Kidney glomerular epithelial cell (primary cell): Measurements from ENCODE around the gene PKIG.

Experiments
- DNase-seq: peaks from one replicate; lab custom pipeline; 2025; lab: John Stamatoyannopoulos, UW

The PKIG gene

GRCh38 chr20:44596876-44597275 lies 14.5 kb downstream of the PKIG start:
- no peak for DNase-seq

GRCh38 chr20:44597516-44597915 lies 15.1 kb downstream of the PKIG start:
- DNase-seq: no peak

DNA sequence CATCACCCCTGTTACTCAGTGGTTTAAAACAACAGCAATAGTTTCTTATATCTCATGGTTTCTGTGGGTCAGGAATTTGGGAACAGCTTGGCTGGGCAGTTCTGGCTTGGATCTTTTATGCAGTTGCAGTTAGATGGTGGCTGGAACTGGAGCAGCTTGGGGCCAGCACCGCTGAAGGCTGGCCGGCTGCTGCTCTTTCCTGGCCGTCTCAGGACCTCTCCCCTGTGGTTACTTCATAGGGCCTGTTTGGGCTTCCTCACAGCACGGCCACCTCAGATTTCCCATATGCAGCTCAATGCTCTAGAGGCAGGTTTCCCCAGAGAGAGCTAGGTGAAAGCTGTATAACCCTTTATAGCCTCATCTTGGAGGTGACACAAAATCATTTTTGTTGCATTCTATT lies 15.6 kb downstream of the PKIG start:
- DNase-seq: no peak

DNA sequence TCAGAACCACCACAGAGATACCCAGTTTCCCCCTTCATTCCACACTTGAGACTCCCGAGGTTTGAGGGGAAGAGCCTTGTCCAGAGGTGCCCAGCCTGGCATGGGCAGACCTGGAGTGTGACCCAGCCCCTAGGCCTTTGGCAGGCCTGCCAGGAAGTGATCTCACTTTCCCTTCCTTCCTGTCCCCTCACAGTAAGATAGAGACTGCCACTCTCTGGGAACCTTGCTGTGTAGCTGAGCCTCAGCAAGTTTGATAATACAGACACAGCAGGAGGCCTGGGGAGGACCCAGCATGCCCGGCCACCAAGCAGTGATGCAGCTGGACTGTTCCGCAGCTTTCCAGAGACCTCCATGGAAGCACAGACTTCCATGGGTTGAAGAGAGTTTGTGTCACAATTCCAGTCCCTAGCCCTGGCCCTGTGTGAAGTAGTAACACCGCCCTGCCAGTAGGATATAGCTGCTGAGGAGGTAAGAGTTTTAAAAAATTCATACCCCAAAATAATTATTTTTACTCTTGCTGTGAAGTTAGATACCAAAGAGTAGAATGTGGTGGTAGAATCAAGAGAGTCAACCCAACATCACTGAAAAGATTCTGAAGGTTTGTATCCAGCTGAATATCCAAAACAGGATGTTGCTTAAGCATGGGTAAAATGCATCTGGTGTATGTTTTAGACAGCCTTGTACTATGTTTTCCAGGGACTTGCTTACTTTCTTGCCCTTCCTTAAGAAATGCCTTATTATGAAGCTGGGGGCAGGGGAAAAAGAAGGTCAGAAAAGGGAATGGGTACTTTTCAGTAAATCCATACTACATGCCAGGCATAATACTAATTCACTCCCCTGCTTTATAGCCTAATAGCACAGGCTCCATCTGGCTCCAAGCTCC lies 16.3 kb downstream of the PKIG start:
- DNase-seq: no peak

DNA sequence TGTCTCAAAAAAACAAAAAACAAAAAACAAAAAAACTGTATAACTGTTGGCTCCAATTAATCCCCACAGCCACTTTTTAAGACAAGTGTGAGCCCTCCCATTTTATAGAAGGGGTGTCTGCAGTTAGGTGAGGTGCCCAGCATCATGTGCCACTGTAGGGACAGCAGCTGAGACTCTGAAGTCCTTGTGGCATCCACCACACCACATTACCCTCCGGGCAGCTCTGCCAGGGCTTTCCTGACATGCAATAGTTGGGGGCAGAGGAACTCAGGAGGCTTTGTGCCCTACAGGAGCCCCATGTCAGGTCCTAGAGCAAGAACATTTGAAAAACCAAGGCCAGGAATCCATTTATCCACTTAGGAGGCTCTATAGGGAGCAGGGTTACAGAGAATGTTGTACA lies 17.3 kb downstream of the PKIG start:
- DNase-seq: no peak

DNA sequence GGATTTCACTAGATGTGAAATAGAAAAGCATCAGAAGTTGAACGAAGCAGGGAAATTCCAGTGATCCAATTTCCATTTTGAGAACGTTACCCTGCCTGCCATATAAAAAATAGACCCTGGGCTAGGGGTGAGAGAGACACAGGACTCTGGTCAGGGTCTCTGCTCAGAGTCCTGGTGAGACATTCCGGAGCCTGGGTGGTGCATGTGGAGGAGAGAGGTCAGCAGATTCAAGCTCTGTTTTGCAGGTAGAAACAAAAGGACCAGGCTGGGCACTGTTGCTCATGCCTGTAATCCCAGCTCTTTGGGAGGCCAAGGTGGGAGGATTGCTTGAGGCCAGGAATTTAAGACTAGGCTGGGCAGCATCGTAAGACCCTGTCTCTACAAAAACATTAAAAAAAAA lies 17.9 kb downstream of the PKIG start:
- no peak for DNase-seq

GRCh38 chr20:44600758-44601201 lies 18.4 kb downstream of the PKIG start:
- no peak for DNase-seq

GRCh38 chr20:44601236-44601671 lies 18.9 kb downstream of the PKIG start:
- no peak for DNase-seq

DNA sequence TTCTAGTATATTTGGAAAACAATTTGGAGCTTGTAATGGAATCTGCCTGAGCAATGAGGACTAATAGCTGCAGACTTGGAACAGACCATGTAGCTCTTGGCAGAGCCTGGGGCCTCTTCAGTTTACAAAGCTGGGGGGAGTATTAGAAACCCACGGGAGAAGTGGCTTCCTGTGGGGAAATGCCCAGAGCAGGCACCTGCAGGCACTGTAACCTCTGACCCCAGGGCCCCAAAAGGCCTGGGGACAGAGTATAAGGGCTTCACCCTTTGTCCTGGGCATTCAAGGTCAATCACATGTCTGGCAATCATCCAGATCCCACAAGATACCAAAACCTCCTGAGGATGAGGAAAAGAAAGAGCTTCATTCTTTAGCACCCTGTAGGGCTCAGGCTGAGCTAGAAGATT lies 19.4 kb downstream of the PKIG start:
- no peak for DNase-seq

DNA sequence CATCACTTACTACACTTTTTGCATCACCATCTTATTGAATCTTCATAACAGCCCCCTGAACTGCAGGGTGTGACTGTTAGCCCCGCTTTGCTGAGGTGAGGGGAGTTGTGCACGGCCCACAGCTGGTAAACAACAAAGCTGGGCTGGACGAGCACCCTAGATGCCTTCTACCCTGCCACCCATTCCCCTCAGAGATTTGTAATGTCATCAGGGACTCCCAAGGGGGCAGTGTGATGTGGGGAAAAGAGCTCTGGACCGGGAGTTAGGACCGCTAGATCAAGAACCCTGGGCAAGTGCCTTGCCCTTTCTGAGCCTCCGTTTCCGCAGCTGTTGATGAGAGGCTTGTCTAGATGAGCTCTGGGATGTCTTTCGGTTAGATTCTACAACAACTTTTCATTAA lies 20.9 kb downstream of the PKIG start:
- no peak for DNase-seq

DNA sequence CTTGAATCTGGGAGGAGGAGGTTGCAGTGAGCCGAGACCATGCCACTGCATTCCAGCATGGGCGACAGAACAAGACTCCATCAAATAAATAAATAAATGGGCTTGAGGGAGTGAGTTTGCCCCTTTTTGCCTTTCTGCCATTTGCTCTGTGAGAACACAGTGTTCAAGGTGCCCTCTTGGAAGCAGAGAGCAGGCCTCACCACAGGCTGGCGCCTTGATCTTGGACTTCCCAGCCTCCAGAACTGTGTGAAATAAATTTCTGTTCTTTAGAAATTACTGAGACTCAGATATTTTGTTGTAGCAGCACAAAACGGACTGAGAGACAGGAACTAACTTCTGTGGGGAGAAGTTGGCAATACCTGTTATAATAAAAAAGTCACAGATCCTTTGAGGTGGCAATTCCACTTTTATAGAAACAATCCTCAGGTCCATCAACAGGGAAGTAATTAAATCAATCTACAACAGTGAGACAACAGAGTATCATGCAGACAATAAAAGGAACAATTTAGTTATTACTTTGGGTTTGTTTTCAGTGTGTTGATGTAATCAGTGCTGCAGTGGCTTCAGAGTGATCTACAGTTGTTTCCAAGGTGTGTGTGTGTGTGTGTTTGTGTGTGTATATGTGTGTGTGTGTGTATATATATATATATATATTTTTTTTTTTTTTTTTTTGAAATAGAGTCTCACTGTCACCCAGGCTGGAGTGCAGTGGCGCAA lies 24.5 kb downstream of the PKIG start:
- DNase-seq: no peak

DNA sequence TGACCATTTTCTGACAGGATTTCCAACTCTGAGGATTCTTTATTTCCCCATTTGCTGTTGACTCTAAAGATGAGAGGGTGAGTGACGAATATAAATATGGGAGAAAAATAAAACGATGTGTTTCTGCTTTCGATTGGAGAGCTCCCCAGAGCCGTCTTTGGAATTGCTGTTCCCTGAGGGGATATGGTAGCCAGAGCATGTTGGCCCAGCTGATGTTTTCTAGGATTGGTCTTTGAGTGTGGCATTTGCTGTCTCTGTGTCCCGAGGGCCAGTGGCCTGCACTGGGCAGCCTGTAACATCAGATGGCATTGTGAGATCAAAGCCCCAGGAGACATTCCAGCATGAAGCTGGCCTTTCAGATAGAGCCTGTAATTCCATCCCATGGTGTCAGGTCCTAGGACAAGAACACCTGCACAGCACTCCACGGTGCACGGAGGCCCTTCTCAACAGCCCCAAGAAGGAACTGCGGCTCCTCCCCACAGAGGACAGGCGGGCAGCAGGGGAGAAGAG lies 26.7 kb downstream of the PKIG start:
- no peak for DNase-seq

- peak; percentile 87 for DNase-seq
Measured at GRCh38 chr20:44609516-44610312, 27.3 kb downstream of the PKIG start.

DNA sequence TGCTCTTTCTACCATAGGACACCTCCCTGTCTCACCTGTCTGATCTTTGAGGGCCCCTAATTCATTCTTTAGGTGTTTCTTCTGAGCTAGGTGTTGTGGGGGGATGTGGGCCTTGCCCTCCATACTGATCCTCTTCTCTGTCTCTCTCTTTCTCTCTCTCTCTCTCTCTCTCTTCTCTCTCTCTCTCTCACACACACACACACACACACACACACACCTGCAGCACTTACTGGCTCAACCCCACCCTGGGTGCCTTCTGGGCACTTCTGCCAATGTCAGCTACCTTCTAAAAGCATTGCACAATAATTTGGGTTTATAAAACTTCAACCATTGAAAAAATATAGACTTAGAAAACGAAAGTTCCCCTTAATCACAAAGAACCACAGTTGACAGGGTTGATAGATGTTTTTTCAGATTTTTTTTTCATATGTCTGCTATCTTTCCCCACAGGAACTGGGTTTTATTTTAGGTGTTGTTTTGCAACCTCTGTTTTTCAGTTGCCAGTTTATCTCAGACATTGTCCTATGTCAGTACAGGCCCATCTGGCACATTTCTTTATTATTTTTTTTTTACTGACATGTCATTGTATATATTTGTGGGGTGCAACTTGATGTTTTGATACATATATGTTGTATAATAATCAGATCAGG lies 28.1 kb downstream of the PKIG start:
- DNase-seq: no peak

GRCh38 chr20:44613575-44613974 lies 31.2 kb downstream of the PKIG start:
- DNase-seq: no peak

GRCh38 chr20:44614525-44614924 lies 32.1 kb downstream of the PKIG start:
- no peak for DNase-seq

GRCh38 chr20:44615169-44615791 lies 32.9 kb downstream of the PKIG start:
- DNase-seq: no peak

GRCh38 chr20:44615876-44616603 lies 33.7 kb downstream of the PKIG start:
- DNase-seq: no peak

DNA sequence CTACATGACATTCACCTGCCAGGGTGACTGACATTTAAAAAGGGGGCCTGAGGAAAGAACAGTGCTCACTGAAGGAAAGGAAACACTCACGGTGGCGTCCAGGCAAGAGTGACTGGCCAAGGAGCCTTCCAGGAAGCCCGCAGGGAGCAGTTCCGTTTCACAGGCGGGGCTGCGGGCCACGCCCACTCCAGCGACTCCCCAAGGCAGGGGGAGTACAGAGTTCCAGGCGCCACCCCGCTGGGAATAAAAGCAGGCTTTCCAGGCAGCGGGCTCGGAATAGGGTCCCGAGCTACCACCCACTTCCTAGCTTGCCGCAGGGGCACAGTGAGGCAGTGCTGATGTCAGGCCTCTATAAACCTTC lies 34.2 kb downstream of the PKIG start:
- no peak for DNase-seq

- no peak for DNase-seq
Measured at GRCh38 chr20:44618318-44618731, 35.9 kb downstream of the PKIG start.

DNA sequence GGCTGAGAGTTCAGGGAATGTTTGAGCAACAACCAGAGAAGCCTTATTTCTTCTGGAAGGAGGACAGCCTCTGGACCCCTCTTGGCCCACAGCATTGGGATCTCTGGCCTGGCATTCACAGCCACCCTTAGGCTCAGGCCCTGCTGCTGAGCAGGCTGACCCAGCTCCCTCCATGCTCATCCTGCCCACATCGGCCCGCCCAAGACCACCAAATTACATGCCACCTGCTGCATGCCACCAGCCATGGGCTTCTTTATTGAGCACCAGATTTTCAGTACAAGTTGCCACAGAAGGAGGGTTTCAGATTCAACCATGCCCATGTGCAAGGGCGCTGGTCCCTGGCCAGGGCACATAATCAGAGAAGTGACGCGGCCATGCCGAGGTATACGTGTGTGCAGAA lies 36.9 kb downstream of the PKIG start:
- no peak for DNase-seq
